Neural cell (in vitro differentiated cells): ENCODE data around the gene OR56A5. TPM values are rescaled to one million over a fixed set of nuclear protein-coding genes. Genes with fewer than 3 reads are reported as not detected.

Experiments
- H2AFZ ChIP-seq: fragments of 200-600, 300-800 bp; sonication (generic), shearing (Covaris generic); 2 replicates; pipeline ENCODE4 v1.6.0; 2014; ENCODE audit warnings: low read depth, mild to moderate bottlenecking, antibody characterized with exemption, low read length, moderate library complexity
- H3F3A ChIP-seq: fragments of 200-600 bp; shearing (Covaris generic); 2 replicates; pipeline ENCODE4 v1.6.1; 2016; ENCODE audit warnings: mild to moderate bottlenecking, moderate library complexity, mixed read lengths, antibody characterized with exemption, low read length; ENCODE audit not compliant: insufficient read depth, poor library complexity, severe bottlenecking
- H3K27ac ChIP-seq: fragments of 200-600, 300-800 bp; sonication (generic), shearing (Covaris generic); 2 replicates; pipeline ENCODE4 v1.5.1; 2014; ENCODE audit warnings: mild to moderate bottlenecking, low read length, moderate library complexity
- H3K27me3 ChIP-seq: fragments of 300-800, 200-600 bp; sonication (generic), shearing (Covaris generic); 2 replicates; pipeline ENCODE4 v1.6.0; 2014; ENCODE audit warnings: mild to moderate bottlenecking, low read depth, low read length, moderate library complexity; ENCODE audit not compliant: insufficient read depth
- H3K36me3 ChIP-seq: fragments of 300-800, 200-600 bp; sonication (generic), shearing (Covaris generic); 2 replicates; pipeline ENCODE4 v1.5.1; 2014; ENCODE audit warnings: mild to moderate bottlenecking, antibody characterized with exemption, low read length, moderate library complexity; ENCODE audit not compliant: insufficient read depth
- H3K4me2 ChIP-seq: fragments of 300-800, 200-600 bp; sonication (generic), shearing (Covaris generic); 2 replicates; pipeline ENCODE4 v1.6.0; 2014; ENCODE audit warnings: mild to moderate bottlenecking, low read length
- H3K4me3 ChIP-seq: fragments of 300-800, 200-600 bp; sonication (generic), shearing (Covaris generic); 2 replicates; pipeline ENCODE4 v1.5.1; 2014; ENCODE audit warnings: mild to moderate bottlenecking, low read length, moderate library complexity
- H3K79me2 ChIP-seq: fragments of 200-600 bp; shearing (Covaris generic); replicated peaks from 2 replicates; pipeline ENCODE4 v1.6.0; 2014; ENCODE audit warnings: mild to moderate bottlenecking, low read length, moderate library complexity; ENCODE audit not compliant: insufficient read depth
- H3K9ac ChIP-seq: fragments of 300-800, 200-600 bp; sonication (generic), shearing (Covaris generic); 2 replicates; pipeline ENCODE4 v1.6.1; 2016; ENCODE audit warnings: mild to moderate bottlenecking, low read length, mixed read lengths
- H3K9me2 ChIP-seq: fragments of 200-600 bp; shearing (Covaris generic); 2 replicates; pipeline ENCODE4 v1.6.1; 2016; ENCODE audit warnings: mild to moderate bottlenecking, low read length, mixed read lengths; ENCODE audit not compliant: insufficient read depth
- H3K9me3 ChIP-seq: fragments of 200-600, 300-800 bp; sonication (generic), shearing (Covaris generic); 2 replicates; pipeline ENCODE4 v1.6.1; 2016; ENCODE audit warnings: mild to moderate bottlenecking, mixed run types, low read length, moderate library complexity, mixed read lengths
- H4K20me1 ChIP-seq: fragments of 200-600 bp; shearing (Covaris generic); 2 replicates; pipeline ENCODE4 v1.6.1; 2016; ENCODE audit warnings: mild to moderate bottlenecking, mixed run types; ENCODE audit not compliant: insufficient read depth
- CTCF ChIP-seq: fragments of 450-650 bp; IDR thresholded peaks from 2 replicates; pipeline ENCODE4 v1.5.1; 2014; ENCODE audit warnings: antibody characterized with exemption, mild to moderate bottlenecking, moderate library complexity; ENCODE audit not compliant: poor library complexity, severe bottlenecking
- EP300 ChIP-seq: fragments of 450-650 bp; conservative IDR thresholded peaks from 2 replicates; pipeline ENCODE4 v1.6.1; 2014; ENCODE audit warnings: antibody characterized with exemption, mild to moderate bottlenecking, moderate library complexity; ENCODE audit not compliant: poor library complexity, severe bottlenecking
- EZH2 ChIP-seq: fragments of 200-600, 300-800 bp; shearing (Covaris generic), sonication (generic); IDR thresholded peaks from 2 replicates; pipeline ENCODE4 v1.6.1; 2014; ENCODE audit warnings: antibody characterized with exemption, low read length, borderline replicate concordance, mild to moderate bottlenecking; ENCODE audit not compliant: insufficient read depth, poor library complexity, severe bottlenecking
- MXI1 ChIP-seq: fragments of 450-650 bp; conservative IDR thresholded peaks from 2 replicates; pipeline ENCODE4 v1.6.1; 2014; ENCODE audit warnings: antibody characterized with exemption, mild to moderate bottlenecking; ENCODE audit not compliant: poor library complexity, severe bottlenecking
- POLR2AphosphoS5 ChIP-seq: IDR thresholded peaks from 2 replicates; pipeline ENCODE4 v1.6.1; 2012
- RAD21 ChIP-seq: fragments of 450-650 bp; conservative IDR thresholded peaks from 2 replicates; pipeline ENCODE4 v1.6.1; 2014; ENCODE audit warnings: antibody characterized with exemption, mild to moderate bottlenecking, moderate library complexity
- REST ChIP-seq: IDR thresholded peaks from 2 replicates; pipeline ENCODE4 v1.6.1; 2012; ENCODE audit warnings: borderline replicate concordance
- SMC3 ChIP-seq: fragments of 450-650 bp; conservative IDR thresholded peaks from 2 replicates; pipeline ENCODE4 v1.6.1; 2014; ENCODE audit warnings: antibody characterized with exemption, mild to moderate bottlenecking, moderate library complexity; ENCODE audit not compliant: poor library complexity
- TAF1 ChIP-seq: IDR thresholded peaks from 2 replicates; pipeline ENCODE4 v1.6.1; 2012; ENCODE audit warnings: low read depth
- polyA plus RNA-seq: library from polyadenylated mRNA; depleted of rRNA; stranded (reverse); fragments of >200 nt; gene quantifications from 2 replicates; pipeline ENCODE4 v1.2.3, GENCODE V29; 2014

Gene OR56A5
- polyA plus RNA-seq, 1 donor from 2014 or later: not detected

GRCh38 chr11:5992604-5993251, 24.4 kb upstream of the OR56A5 start:
- Histone ChIP-seq H3K4me3 (no peak overlapping the region), H2AFZ (no peak overlapping the region), H3K27me3 (no peaks in the 10 kb centered on the region), H3K9ac (no peak overlapping the region), H4K20me1 (no peaks in the 10 kb centered on the region), H3F3A (no peaks in the 10 kb centered on the region), H3K9me2 (no peaks in the 10 kb centered on the region), H3K79me2 (no peaks in the 10 kb centered on the region), H3K27ac (no peak overlapping the region), H3K9me3 (no peaks in the 10 kb centered on the region), H3K36me3 (no peaks in the 10 kb centered on the region), H3K4me2 (no peak overlapping the region)
- TF ChIP-seq RAD21: no peak
- peak; percentile 38 for TF ChIP-seq CTCF

GRCh38 chr11:5992150-5992549, 23.9 kb upstream of the OR56A5 start:
- TF ChIP-seq RAD21 (no peak), MXI1 (no peak), EZH2 (no peak), EP300 (no peak), CTCF (no peak), TAF1 (no peak), SMC3 (no peak), POLR2AphosphoS5 (no peak), REST (no peak)
- H3K4me2 ChIP-seq: no peak overlapping the region
- H3K9me3 ChIP-seq: no peaks in the 10 kb centered on the region
- H2AFZ ChIP-seq: no peak overlapping the region
- H3F3A ChIP-seq: no peaks in the 10 kb centered on the region
- no peaks in the 10 kb centered on the region for H4K20me1 ChIP-seq
- H3K27me3 ChIP-seq: no peaks in the 10 kb centered on the region
- H3K4me3 ChIP-seq: no peak overlapping the region
- no peak overlapping the region for H3K9ac ChIP-seq
- H3K27ac ChIP-seq: no peak overlapping the region
- no peaks in the 10 kb centered on the region for H3K36me3 ChIP-seq
- H3K9me2 ChIP-seq: no peaks in the 10 kb centered on the region
- H3K79me2 ChIP-seq: no peaks in the 10 kb centered on the region
